H1 (cell line): ENCODE data around the gene ESYT1. TPM values are rescaled to one million over a fixed set of nuclear protein-coding genes. Genes with fewer than 3 reads are reported as not detected.
A peak's percentile ranks its signal among the peaks of the same experiment; 100 is the strongest.

ENCODE experiments used
- CTCF ChIA-PET: fragments of 300-600 bp; sonication (Branson Sonifier 250); formaldehyde crosslinking; loops from one replicate; lab custom pipeline; 2021; ENCODE audit not compliant: partially characterized antibody; lab: Charles Lee
- POLR2A ChIA-PET: fragments of 300-600 bp; sonication (Branson Sonifier 250); formaldehyde crosslinking; loops from one replicate; lab custom pipeline; 2021; ENCODE audit warnings: inconsistent platforms; ENCODE audit not compliant: partially characterized antibody; lab: Charles Lee
- DNase-seq, 2 experiments: peaks; one replicate each; pipeline versions ENCODE4 v3.0.0 to v3.0.0-alpha.2; 2010 to 2022; ENCODE audit warnings: low spot score in 2 of 2, low read depth in 1 of 2, mixed read lengths in 1 of 2
- FAIRE-seq: peaks from 2 replicates; lab custom pipeline; 2011; peaks lifted over from hg19 to GRCh38; lab: Jason Lieb, UNC
- H2AFZ ChIP-seq: 2 replicates; pipeline ENCODE4 v1.8.1; 2012; ENCODE audit warnings: low read length, inconsistent platforms
- H2AK5ac ChIP-seq: 2 replicates; pipeline ENCODE4 v1.6.1; 2013; ENCODE audit warnings: low read depth, low read length
- H2BK120ac ChIP-seq: replicated peaks from 2 replicates; pipeline ENCODE3; 2013; ENCODE audit warnings: low read depth, low read length, inconsistent platforms
- H2BK12ac ChIP-seq: 2 replicates; pipeline ENCODE4 v1.6.1; 2013; ENCODE audit warnings: low read depth, low read length
- H2BK15ac ChIP-seq: 2 replicates; pipeline ENCODE4 v1.6.1; 2013; ENCODE audit warnings: low read length
- H2BK20ac ChIP-seq: 2 replicates; pipeline ENCODE4 v1.6.1; 2013; ENCODE audit warnings: low read length
- H2BK5ac ChIP-seq: 2 replicates; pipeline ENCODE4 v1.6.1; 2013; ENCODE audit warnings: low read depth, low read length
- H3K14ac ChIP-seq: 2 replicates; pipeline ENCODE4 v1.6.1; 2013; ENCODE audit warnings: inconsistent platforms; ENCODE audit not compliant: insufficient read length
- H3K18ac ChIP-seq: 2 replicates; pipeline ENCODE4 v1.6.1; 2013; ENCODE audit warnings: low read length; ENCODE audit errors: extremely low read depth
- H3K23ac ChIP-seq: 2 replicates; pipeline ENCODE4 v1.6.1; 2013; ENCODE audit warnings: inconsistent platforms; ENCODE audit not compliant: insufficient read length
- H3K23me2 ChIP-seq: 2 replicates; pipeline ENCODE4 v1.6.1; 2013; ENCODE audit warnings: low read depth, low read length
- H3K27ac ChIP-seq: 2 replicates; pipeline ENCODE4 v1.6.1; 2011; ENCODE audit warnings: low read depth, low read length, inconsistent platforms
- H3K27me3 ChIP-seq, 4 experiments: replicated peaks in 1 of 4; 1 replicate in 1 of 4; 2 replicates in 3 of 4; pipeline versions ENCODE4 v1.6.1 to v1.8.1; 2011 to 2013; ENCODE audit warnings: low read length in 3 of 4, mild to moderate bottlenecking in 3 of 4, inconsistent platforms in 2 of 4, mixed read lengths in 2 of 4, moderate library complexity in 1 of 4; ENCODE audit not compliant: control insufficient read depth in 3 of 4, insufficient read depth in 3 of 4; ENCODE audit errors: extremely low read depth in 1 of 4
- H3K36me3 ChIP-seq, 4 experiments: 2 replicates each; pipeline versions ENCODE4 v1.6.1 to v1.8.1; 2011 to 2013; ENCODE audit warnings: mild to moderate bottlenecking in 4 of 4, low read length in 3 of 4, moderate library complexity in 2 of 4, control low read depth in 1 of 4, inconsistent platforms in 1 of 4; ENCODE audit not compliant: insufficient read depth in 4 of 4, control insufficient read depth in 2 of 4
- H3K4ac ChIP-seq: replicated peaks from 2 replicates; pipeline ENCODE3; 2013; ENCODE audit warnings: low read length, low read depth, mixed read lengths, inconsistent platforms; ENCODE audit not compliant: insufficient read length
- H3K4me1 ChIP-seq, 4 experiments: replicated peaks in 1 of 4; 1 replicate in 1 of 4; 2 replicates in 3 of 4; pipeline versions ENCODE4 v1.6.1 to v1.8.1; 2011 to 2013; ENCODE audit warnings: low read length in 3 of 4, inconsistent platforms in 2 of 4, mixed read lengths in 1 of 4; ENCODE audit not compliant: insufficient read depth in 4 of 4, control insufficient read depth in 3 of 4
- H3K4me2 ChIP-seq, 2 experiments: 2 replicates each; pipeline versions ENCODE4 v1.6.1 to v1.8.1; 2011 to 2013; ENCODE audit warnings: low read depth in 2 of 2, low read length in 2 of 2, control low read depth in 1 of 2, inconsistent platforms in 1 of 2, mild to moderate bottlenecking in 1 of 2; ENCODE audit not compliant: insufficient read depth in 1 of 2
- H3K4me3 ChIP-seq, 4 experiments: fragments of 200-600, 300-600 bp in 1 of 4; sonication (generic), shearing (Covaris generic), sonication (Bioruptor Twin) in 1 of 4; 2 replicates each; pipeline versions ENCODE4 v1.5.1 to v1.8.1; 2011 to 2016; ENCODE audit warnings: low read length in 4 of 4, low read depth in 3 of 4, control low read depth in 2 of 4, inconsistent platforms in 2 of 4, mild to moderate bottlenecking in 2 of 4, mixed read lengths in 1 of 4, moderate library complexity in 1 of 4; ENCODE audit not compliant: insufficient read depth in 2 of 4; ENCODE audit errors: extremely low read depth in 1 of 4
- H3K56ac ChIP-seq: replicated peaks from 2 replicates; pipeline ENCODE3; 2013; ENCODE audit warnings: low read depth, mild to moderate bottlenecking, mixed read lengths, low read length, inconsistent platforms; ENCODE audit not compliant: insufficient read length
- H3K79me1 ChIP-seq: 2 replicates; pipeline ENCODE4 v1.6.1; 2013; ENCODE audit warnings: low read depth, low read length, control low read depth
- H3K79me2 ChIP-seq, 2 experiments: 2 replicates each; pipeline versions ENCODE4 v1.6.1 to v1.8.1; 2012 to 2013; ENCODE audit warnings: low read length in 2 of 2, mild to moderate bottlenecking in 2 of 2, inconsistent platforms in 1 of 2; ENCODE audit not compliant: insufficient read depth in 2 of 2, control insufficient read depth in 1 of 2
- H3K9ac ChIP-seq, 4 experiments: replicated peaks in 1 of 4; 1 replicate in 1 of 4; 2 replicates in 3 of 4; pipeline versions ENCODE4 v1.6.1 to v1.8.1; 2011 to 2013; ENCODE audit warnings: low read depth in 3 of 4, low read length in 3 of 4, control low read depth in 2 of 4, mild to moderate bottlenecking in 2 of 4, moderate library complexity in 2 of 4, inconsistent platforms in 1 of 4; ENCODE audit errors: extremely low read depth in 1 of 4
- H3K9me3 ChIP-seq, 2 experiments: 2 replicates each; pipeline versions ENCODE4 v1.6.1 to v1.8.1; 2012 to 2013; ENCODE audit warnings: mild to moderate bottlenecking in 2 of 2, moderate library complexity in 2 of 2, control low read depth in 1 of 2, inconsistent platforms in 1 of 2, low read depth in 1 of 2, low read length in 1 of 2, mixed read lengths in 1 of 2; ENCODE audit not compliant: insufficient read depth in 2 of 2
- H4K20me1 ChIP-seq, 2 experiments: replicated peaks in 1 of 2; 2 replicates each; pipeline versions ENCODE3 to v1.8.1; 2011 to 2013; ENCODE audit warnings: inconsistent platforms in 2 of 2, low read length in 2 of 2, mild to moderate bottlenecking in 1 of 2; ENCODE audit not compliant: insufficient read depth in 2 of 2, control insufficient read depth in 1 of 2
- H4K5ac ChIP-seq: 2 replicates; pipeline ENCODE4 v1.6.1; 2013; ENCODE audit warnings: low read length, low read depth, mixed read lengths, inconsistent platforms; ENCODE audit not compliant: insufficient read length
- H4K8ac ChIP-seq: 2 replicates; pipeline ENCODE4 v1.8.0; 2013; ENCODE audit warnings: mild to moderate bottlenecking, moderate library complexity, low read length, inconsistent platforms; ENCODE audit not compliant: insufficient read depth; ENCODE audit errors: extremely low read depth
- H4K91ac ChIP-seq: replicated peaks from 2 replicates; pipeline ENCODE3; 2013; ENCODE audit warnings: low read length, mixed read lengths, inconsistent platforms; ENCODE audit not compliant: insufficient read length
- BRCA1 ChIP-seq: IDR thresholded peaks from 2 replicates; pipeline ENCODE4 v1.6.1; 2012; ENCODE audit warnings: low read depth, low read length, improper control_type of control experiment
- CEBPB ChIP-seq: IDR thresholded peaks from 2 replicates; pipeline ENCODE4 v1.6.1; 2012; ENCODE audit warnings: low read depth, low read length
- CHD2 ChIP-seq: IDR thresholded peaks from 2 replicates; pipeline ENCODE4 v1.6.1; 2012; ENCODE audit warnings: low read length, improper control_type of control experiment
- CREB1 ChIP-seq: IDR thresholded peaks from 2 replicates; pipeline ENCODE4 v1.6.1; 2012; ENCODE audit warnings: inconsistent platforms
- KDM4A ChIP-seq: IDR thresholded peaks from one replicate; pipeline ENCODE4 v1.7.1; 2012; ENCODE audit warnings: low read depth, mild to moderate bottlenecking, moderate library complexity, low read length, inconsistent platforms; ENCODE audit not compliant: severe bottlenecking
- KDM5A ChIP-seq: fragments of 200-600 bp; IDR thresholded peaks from 2 replicates; pipeline ENCODE4 v1.7.1; 2012; ENCODE audit warnings: mild to moderate bottlenecking, low read length, inconsistent platforms, mixed read lengths
- NRF1 ChIP-seq: IDR thresholded peaks from 2 replicates; pipeline ENCODE4 v1.6.1; 2011; ENCODE audit warnings: mild to moderate bottlenecking, low read depth, low read length, improper control_type of control experiment
- PHF8 ChIP-seq: fragments of 200-600 bp; sonication (generic); conservative IDR thresholded peaks from 2 replicates; pipeline ENCODE4 v1.7.1; 2012; ENCODE audit warnings: low read depth, mild to moderate bottlenecking, inconsistent platforms, low read length, moderate library complexity
- SIN3A ChIP-seq, 2 experiments: IDR thresholded peaks in 1 of 2; conservative IDR thresholded peaks in 1 of 2; 2 replicates each; pipeline ENCODE4 v1.6.1; 2011 to 2012; ENCODE audit warnings: low read length in 2 of 2, improper control_type of control experiment in 1 of 2, low read depth in 1 of 2, mild to moderate bottlenecking in 1 of 2
- TAF1 ChIP-seq: IDR thresholded peaks from 2 replicates; pipeline ENCODE4 v1.6.1; 2011; ENCODE audit warnings: mild to moderate bottlenecking, low read depth, low read length
- TAF7 ChIP-seq: optimal IDR thresholded peaks from 2 replicates; pipeline ENCODE3; 2011; ENCODE audit warnings: low read depth, mild to moderate bottlenecking, inconsistent platforms, low read length, moderate library complexity, borderline replicate concordance
- TBP ChIP-seq: IDR thresholded peaks from 2 replicates; pipeline ENCODE4 v1.6.1; 2011; ENCODE audit warnings: low read depth, low read length, improper control_type of control experiment
- WGBS, 2 experiments: shearing (Covaris generic) in 1 of 2; methylation state at CpG; one replicate each; pipeline versions ENCODE4 v1.1.6 to v1.1.7; 2013 to 2015; ENCODE audit warnings: low lambda C conversion rate in 2 of 2, mixed read lengths in 2 of 2, inconsistent platforms in 1 of 2, low coverage in 1 of 2, missing lambda C conversion rate in 1 of 2; ENCODE audit not compliant: insufficient replicate concordance in 2 of 2, insufficient coverage in 1 of 2, insufficient read length in 1 of 2; ENCODE audit errors: extremely low coverage in 1 of 2, missing lambda C conversion rate in 1 of 2; 5-methylcytosine and 5-hydroxymethylcytosine counted together
- polyA plus RNA-seq, 7 experiments: library from polyadenylated mRNA; depleted of rRNA in 3 of 7; stranded (reverse) in 5 of 7; unstranded in 2 of 7; fragments of >200 nt in 5 of 7; fragments of 200-250 nt in 2 of 7; gene quantifications; 1 replicate in 5 of 7; 2 replicates in 1 of 7; 4 replicates in 1 of 7; pipeline versions ENCODE4 v1.2.1 to v1.2.3, GENCODE V29; 2011 to 2013; ENCODE audit warnings: missing spikeins in 2 of 7, mixed read lengths in 2 of 7
- total RNA-seq: library from RNA; stranded (reverse); fragmentation: NEBNext Ultra II Directional; extraction: Animal tissue kit (Norgen Biotek cat#: 25700); gene quantifications from 2 replicates; pipeline ENCODE4 v1.2.1, GENCODE V29; 2021

The ESYT1 gene
- total and polyA plus RNA-seq, 2 of the 8 experiments (the other 6 are each of a cell fraction or from before 2014, with no cell fraction given), result 86.9 to 165 TPM

DNA sequence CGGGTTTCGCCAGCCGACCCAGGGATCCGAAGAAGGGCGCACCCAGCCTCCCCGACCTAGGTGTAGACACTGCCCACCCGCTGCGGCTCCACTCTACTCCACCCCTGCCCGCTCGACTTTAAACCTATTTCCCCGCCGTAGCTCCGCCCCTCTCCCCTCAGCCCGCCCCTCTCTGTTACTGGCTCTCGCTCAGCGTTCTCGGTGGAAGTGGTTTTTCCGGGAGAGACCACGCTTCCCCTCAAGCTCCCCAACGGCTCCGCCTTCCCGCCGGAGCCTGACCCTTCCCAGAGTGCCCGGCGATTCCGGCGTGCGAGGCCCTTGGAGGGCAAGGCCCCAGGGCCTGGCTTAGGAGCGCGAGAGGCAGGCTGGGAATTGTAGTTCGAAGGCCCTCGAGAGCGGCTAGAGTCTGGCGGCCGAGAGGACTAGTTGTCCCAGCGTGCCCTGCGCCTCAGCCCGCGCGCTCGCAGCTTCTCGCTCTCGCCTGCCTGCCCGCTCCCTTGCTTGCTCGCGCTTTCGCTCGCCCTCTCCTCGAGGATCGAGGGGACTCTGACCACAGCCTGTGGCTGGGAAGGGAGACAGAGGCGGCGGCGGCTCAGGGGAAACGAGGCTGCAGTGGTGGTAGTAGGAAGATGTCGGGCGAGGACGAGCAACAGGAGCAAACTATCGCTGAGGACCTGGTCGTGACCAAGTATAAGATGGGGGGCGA is 23.8 kb upstream of the ESYT1 start, which contains the start of gene PA2G4:
Gene PA2G4 (plus strand): TSS at position 451 of the 706 bp plus-strand sequence. CDS start 179 bp downstream, at position 630.
- H3K56ac ChIP-seq, result peak within 1 kb of the TSS; percentile 80
- H3K9me3 ChIP-seq, result no peaks in the 10 kb centered on the region
- H3K4me1 ChIP-seq, result peaks cover 0 to 9% (median 3%) of the 10 kb centered on the region in 4 experiments; a peak in 5 of 7 replicates
- peak within 1 kb of the TSS; percentile 85 to 99 for H3K4me2 ChIP-seq
- peak within 1 kb of the TSS; percentile 81 to 95 (median 92) for H3K4me3 ChIP-seq
- peak within 1 kb of the TSS; percentile 65 for H3K4ac ChIP-seq
- WGBS, 2 experiments, result 1% methylated on average over 50 of the region's 60 CpGs; no CpG with 5 or more reads in 1 of the 2 experiments
- FAIRE-seq (no peak), DNase-seq (peak; percentile 95 to 99)
- peak within 1 kb of the TSS; percentile 94; the same call in 1 of the 2 replicates for H3K18ac ChIP-seq
- H2AK5ac ChIP-seq, result no peak within 1 kb of the TSS
- peak within 1 kb of the TSS; percentile 79 for H4K5ac ChIP-seq
- peaks cover 8% of the 10 kb centered on the region for H3K23me2 ChIP-seq
- peaks cover 24 to 57% (median 45%) of the 10 kb centered on the region in 4 experiments for H3K36me3 ChIP-seq
- no peak within 1 kb of the TSS for H2AFZ ChIP-seq
- ChIA-PET POLR2A (interaction anchor here (0.7 to 11.1 kb wide), 43 partner anchors 8 to 1125 kb away, joined by 3 to 267 read pairs (median 5); partner anchors contain the start of genes CD63, CNPY2, DNAJC14 and ERBB3), CTCF (interaction anchor here (0.6 to 7.2 kb wide), 12 partner anchors 11 to 151 kb away, joined by 3 to 34 read pairs (median 5); partner anchors contain the start of genes ERBB3, SMARCC2 and ZC3H10)
- H3K79me2 ChIP-seq, result peaks cover 21 to 31% of the 10 kb centered on the region in 2 experiments
- no peak within 1 kb of the TSS for H3K23ac ChIP-seq
- 0 out of 2 replicates have a peak, but pooled peaks cover 2% of the 10 kb centered on the region for H3K79me1 ChIP-seq
- H2BK15ac ChIP-seq, result no peak within 1 kb of the TSS
- H3K9ac ChIP-seq, result peak within 1 kb of the TSS; percentile 75 to 94 (median 90)
- H2BK5ac ChIP-seq, result peak within 1 kb of the TSS; percentile 98
- no peak within 1 kb of the TSS for H2BK12ac ChIP-seq
- H4K91ac ChIP-seq, result peak within 1 kb of the TSS; percentile 49
- no peak within 1 kb of the TSS for H2BK20ac ChIP-seq
- peak within 1 kb of the TSS; percentile 84; the same call in 1 of the 2 replicates for H4K8ac ChIP-seq
- peak within 1 kb of the TSS; percentile 88; the same call in 1 of the 2 replicates for H3K27ac ChIP-seq
- no peaks in the 10 kb centered on the region for H3K27me3 ChIP-seq
- no peak within 1 kb of the TSS for H3K14ac ChIP-seq
- H4K20me1 ChIP-seq, result peaks cover 4 to 5% of the 10 kb centered on the region in 2 experiments
- H2BK120ac ChIP-seq, result no peak within 1 kb of the TSS
- TF ChIP-seq CEBPB (no peak), SIN3A (conservative IDR thresholded peaks at IDR 0.05 in 1 of 2, IDR thresholded peaks at IDR 0.05 in 1 of 2; ENCODE audit: low read depth in 1 of 2, low read length in 2 of 2) (peak in 1 of 2 experiments; percentile 88; a peak in 2 of 4 replicates), CREB1 (peak; percentile 65), BRCA1 (peak; percentile 79), TAF7 (peak; percentile 37), TAF1 (peak; percentile 66; the same call in 1 of the 2 replicates), NRF1 (0 out of 2 replicates have a peak, but pooled peaks have one; percentile 13), KDM5A (no peak), CHD2 (peak; percentile 92), TBP (peak; percentile 57; the same call in 1 of the 2 replicates), PHF8 (peak; percentile 73), KDM4A (peak; percentile 53)
